GM23338 (cell line): ENCODE results near the gene SPPL2A. TPM values are rescaled to one million over a fixed set of nuclear protein-coding genes. Genes with fewer than 3 reads are reported as not detected.

Experiments
- ATAC-seq: fragments of 200-7000 bp; cut with Tn5 transposase; 3 replicates; pipeline ENCODE4 v1.9.1; 2020
- DNase-seq: peaks from one replicate; pipeline ENCODE4 v3.0.0-alpha.2; 2015; ENCODE audit warnings: low spot score
- H2AFZ ChIP-seq: fragments of 200-600 bp; sonication (generic); 2 replicates; pipeline ENCODE4 v1.8.0; 2016; ENCODE audit warnings: antibody characterized with exemption, mild to moderate bottlenecking, moderate library complexity
- H3F3A ChIP-seq: fragments of 200-600 bp; sonication (generic); replicated peaks from 2 replicates; pipeline ENCODE4 v1.8.0; 2017; ENCODE audit warnings: antibody characterized with exemption, mixed run types, low read depth
- H3K27ac ChIP-seq: fragments of 200-600 bp; sonication (generic); 2 replicates; pipeline ENCODE4 v1.6.1; 2016; ENCODE audit warnings: low read depth
- H3K27me3 ChIP-seq: fragments of 200-600 bp; sonication (generic); 2 replicates; pipeline ENCODE4 v1.8.0; 2016; ENCODE audit warnings: mild to moderate bottlenecking, mixed run types, moderate library complexity; ENCODE audit not compliant: insufficient read depth
- H3K36me3 ChIP-seq: fragments of 200-600 bp; sonication (generic); 2 replicates; pipeline ENCODE4 v1.8.0; 2016; ENCODE audit warnings: mild to moderate bottlenecking; ENCODE audit not compliant: insufficient read depth
- H3K4me1 ChIP-seq: fragments of 200-600 bp; sonication (generic); 2 replicates; pipeline ENCODE4 v1.8.0; 2016; ENCODE audit warnings: mild to moderate bottlenecking, moderate library complexity; ENCODE audit not compliant: insufficient read depth
- H3K4me2 ChIP-seq: fragments of 200-600 bp; sonication (generic); 2 replicates; pipeline ENCODE4 v1.7.1; 2017; ENCODE audit warnings: mixed run types
- H3K4me3 ChIP-seq: fragments of 200-600 bp; sonication (generic); 2 replicates; pipeline ENCODE4 v1.6.1; 2016; ENCODE audit warnings: mixed run types
- H3K79me2 ChIP-seq: fragments of 200-600 bp; sonication (generic); replicated peaks from 2 replicates; pipeline ENCODE4 v1.8.0; 2017; ENCODE audit warnings: mild to moderate bottlenecking; ENCODE audit not compliant: insufficient read depth
- H3K9me2 ChIP-seq: fragments of 200-600 bp; sonication (generic); 2 replicates; pipeline ENCODE4 v1.8.0; 2017; ENCODE audit not compliant: insufficient read depth
- H4K20me1 ChIP-seq: fragments of 200-600 bp; sonication (generic); replicated peaks from 2 replicates; pipeline ENCODE4 v1.8.0; 2017; ENCODE audit warnings: mild to moderate bottlenecking; ENCODE audit not compliant: insufficient read depth
- H3K27ac Mint-ChIP-seq: 2 replicates; pipeline ENCODE4 v1.8.0; 2020; ENCODE audit warnings: inconsistent platforms, mild to moderate bottlenecking, moderate library complexity, mixed read lengths
- H3K27me3 Mint-ChIP-seq: 3 replicates; pipeline ENCODE4 v1.8.0; 2022; ENCODE audit warnings: low read depth, mild to moderate bottlenecking, moderate library complexity, mixed read lengths, inconsistent platforms; ENCODE audit not compliant: insufficient read depth, poor library complexity
- H3K36me3 Mint-ChIP-seq: 3 replicates; pipeline ENCODE4 v1.8.0; 2021; ENCODE audit warnings: low read depth, mild to moderate bottlenecking, inconsistent platforms, moderate library complexity, mixed read lengths
- H3K4me1 Mint-ChIP-seq: 3 replicates; pipeline ENCODE4 v1.8.0; 2020; ENCODE audit warnings: mild to moderate bottlenecking, inconsistent platforms, mixed read lengths
- H3K4me3 Mint-ChIP-seq: 3 replicates; pipeline ENCODE4 v1.8.0; 2021; ENCODE audit warnings: moderate library complexity, mild to moderate bottlenecking, inconsistent platforms, mixed read lengths
- H3K9me3 Mint-ChIP-seq: 3 replicates; pipeline ENCODE4 v1.8.0; 2020; ENCODE audit warnings: moderate library complexity, mild to moderate bottlenecking, inconsistent platforms, mixed read lengths
- CREB1 ChIP-seq: fragments of 250-450 bp; sonication (Bioruptor Pico); IDR thresholded peaks from 2 replicates; pipeline ENCODE4 v1.5.0; 2020; ENCODE audit warnings: low read depth, mild to moderate bottlenecking, moderate library complexity
- ETS1 ChIP-seq: IDR thresholded peaks from 2 replicates; pipeline ENCODE4 v1.6.1; 2016; ENCODE audit warnings: antibody characterized with exemption
- EZH2phosphoT487 ChIP-seq: fragments of 200-600 bp; sonication (generic); IDR thresholded peaks from one replicate; pipeline ENCODE4 v1.8.1; 2018; ENCODE audit warnings: antibody characterized with exemption; ENCODE audit not compliant: unreplicated experiment
- NANOG ChIP-seq: IDR thresholded peaks from 2 replicates; pipeline ENCODE4 v1.6.1; 2016; ENCODE audit warnings: antibody characterized with exemption, borderline replicate concordance
- POLR2AphosphoS5 ChIP-seq: IDR thresholded peaks from 2 replicates; pipeline ENCODE4 v1.6.1; 2016; ENCODE audit warnings: antibody characterized with exemption, low read depth
- REST ChIP-seq: IDR thresholded peaks from one replicate; pipeline ENCODE4 v1.6.1; 2018; ENCODE audit warnings: antibody characterized with exemption; ENCODE audit not compliant: unreplicated experiment
- STAT1 ChIP-seq: IDR thresholded peaks from one replicate; pipeline ENCODE4 v1.6.1; 2016; ENCODE audit warnings: antibody characterized with exemption; ENCODE audit not compliant: unreplicated experiment
- ZNF114 ChIP-seq: fragments of 250-450 bp; sonication (Bioruptor Pico); IDR thresholded peaks from 2 replicates; pipeline ENCODE4 v1.5.0; 2020; ENCODE audit warnings: mild to moderate bottlenecking, moderate library complexity
- ZNF331 ChIP-seq: fragments of 250-450 bp; sonication (Bioruptor Pico); IDR thresholded peaks from 2 replicates; pipeline ENCODE4 v1.5.0; 2020; ENCODE audit warnings: low read depth, mild to moderate bottlenecking, moderate library complexity
- ZNF462 ChIP-seq: fragments of 250-450 bp; sonication (Bioruptor Pico); IDR thresholded peaks from 2 replicates; pipeline ENCODE4 v1.5.0; 2020; ENCODE audit warnings: mild to moderate bottlenecking, moderate library complexity
- polyA plus RNA-seq: library from polyadenylated mRNA; unstranded; fragments of >200 nt; fragmentation: Nextera tagmentation; extraction: Ambion mirVana; gene quantifications from 2 replicates; pipeline ENCODE4 v1.2.1, GENCODE V29; 2016
- total RNA-seq: library from RNA; depleted of rRNA; stranded (reverse); fragments of >200 nt; shearing (Covaris generic); gene quantifications from 2 replicates; pipeline ENCODE4 v1.2.3, GENCODE V29; 2014

The SPPL2A gene
- total and polyA plus RNA-seq, 2 experiments from 2014 or later, result 10.9 to 24.1 TPM

GRCh38 chr15:50791486-50791885 lies 26.0 kb upstream of the SPPL2A start:
- Mint-ChIP-seq H3K9me3 (no peaks in the 10 kb centered on the region), H3K4me1 (peaks cover 11% of the 10 kb centered on the region; the same call in 2 of the 3 replicates), H3K27me3 (no peaks in the 10 kb centered on the region), H3K36me3 (no peaks in the 10 kb centered on the region), H3K4me3 (no peak overlapping the region), H3K27ac (peak overlapping the region; percentile 55; the same call in 1 of the 2 replicates)
- H3K36me3 ChIP-seq, result no peaks in the 10 kb centered on the region
- no peak for DNase-seq
- no peaks in the 10 kb centered on the region for H3F3A ChIP-seq
- no peak for TF ChIP-seq CREB1
- H3K4me2 ChIP-seq, result no peak overlapping the region
- no peak overlapping the region for H3K4me3 ChIP-seq
- ATAC-seq, result no peak; the same call in 2 of the 3 replicates
- no peak overlapping the region for H3K27ac ChIP-seq
- no peak overlapping the region for H2AFZ ChIP-seq
- H3K79me2 ChIP-seq, result no peaks in the 10 kb centered on the region
- H3K4me1 ChIP-seq, result no peaks in the 10 kb centered on the region
- no peaks in the 10 kb centered on the region for H3K9me2 ChIP-seq
- H3K27me3 ChIP-seq, result no peaks in the 10 kb centered on the region
- no peaks in the 10 kb centered on the region for H4K20me1 ChIP-seq

- no peak overlapping the region for H3K4me3 Mint-ChIP-seq
- Histone ChIP-seq H3K36me3 (no peaks in the 10 kb centered on the region), H4K20me1 (no peaks in the 10 kb centered on the region), H3K4me3 (no peak overlapping the region), H3K27ac (no peak overlapping the region), H3K4me2 (no peak overlapping the region), H2AFZ (no peak overlapping the region), H3F3A (no peaks in the 10 kb centered on the region), H3K27me3 (no peaks in the 10 kb centered on the region), H3K9me2 (0 out of 2 replicates have a peak, but pooled peaks cover 3% of the 10 kb centered on the region), H3K79me2 (no peaks in the 10 kb centered on the region), H3K4me1 (no peaks in the 10 kb centered on the region)
- no peaks in the 10 kb centered on the region for H3K27me3 Mint-ChIP-seq
- no peaks in the 10 kb centered on the region for H3K36me3 Mint-ChIP-seq
- ATAC-seq (no peak; the same call in 2 of the 3 replicates), DNase-seq (no peak)
- no peaks in the 10 kb centered on the region for H3K9me3 Mint-ChIP-seq
- peak overlapping the region; percentile 87 for H3K27ac Mint-ChIP-seq
- peaks cover 11% of the 10 kb centered on the region; the same call in 2 of the 3 replicates for H3K4me1 Mint-ChIP-seq
- TF ChIP-seq EZH2phosphoT487 (no peak), ZNF462 (CRISPR knock-in tag) (no peak), REST (no peak), ZNF331 (CRISPR knock-in tag) (no peak), STAT1 (no peak), ZNF114 (CRISPR knock-in tag) (no peak), POLR2AphosphoS5 (no peak), ETS1 (no peak), NANOG (no peak), CREB1 (no peak)
Measured at GRCh38 chr15:50790778-50791453, 25.4 kb upstream of the SPPL2A start.
